Panc1 (cell line): Measurements from ENCODE around the gene WNT3.

Experiments
- POLR2AphosphoS5 ChIP-seq: IDR thresholded peaks from 2 replicates; pipeline ENCODE4 v1.6.1; 2012; ENCODE audit warnings: mild to moderate bottlenecking, low read depth, low read length, moderate library complexity
- TCF7L2 ChIP-seq: IDR thresholded peaks from 2 replicates; pipeline ENCODE4 v1.6.1; 2011; ENCODE audit warnings: mild to moderate bottlenecking, low read depth, low read length, inconsistent platforms
- TF ChIP-seq, protein P1 (sequence below): fragments of 450-650 bp; IDR thresholded peaks from 2 replicates; pipeline ENCODE4 v1.5.1; 2017; ENCODE audit warnings: mild to moderate bottlenecking

GRCh38 chr17:46866747-46867146, 48.3 kb upstream of the WNT3 start:
- TF ChIP-seq TCF7L2 (no peak), POLR2AphosphoS5 (no peak)
- TF ChIP-seq, protein P1, sequence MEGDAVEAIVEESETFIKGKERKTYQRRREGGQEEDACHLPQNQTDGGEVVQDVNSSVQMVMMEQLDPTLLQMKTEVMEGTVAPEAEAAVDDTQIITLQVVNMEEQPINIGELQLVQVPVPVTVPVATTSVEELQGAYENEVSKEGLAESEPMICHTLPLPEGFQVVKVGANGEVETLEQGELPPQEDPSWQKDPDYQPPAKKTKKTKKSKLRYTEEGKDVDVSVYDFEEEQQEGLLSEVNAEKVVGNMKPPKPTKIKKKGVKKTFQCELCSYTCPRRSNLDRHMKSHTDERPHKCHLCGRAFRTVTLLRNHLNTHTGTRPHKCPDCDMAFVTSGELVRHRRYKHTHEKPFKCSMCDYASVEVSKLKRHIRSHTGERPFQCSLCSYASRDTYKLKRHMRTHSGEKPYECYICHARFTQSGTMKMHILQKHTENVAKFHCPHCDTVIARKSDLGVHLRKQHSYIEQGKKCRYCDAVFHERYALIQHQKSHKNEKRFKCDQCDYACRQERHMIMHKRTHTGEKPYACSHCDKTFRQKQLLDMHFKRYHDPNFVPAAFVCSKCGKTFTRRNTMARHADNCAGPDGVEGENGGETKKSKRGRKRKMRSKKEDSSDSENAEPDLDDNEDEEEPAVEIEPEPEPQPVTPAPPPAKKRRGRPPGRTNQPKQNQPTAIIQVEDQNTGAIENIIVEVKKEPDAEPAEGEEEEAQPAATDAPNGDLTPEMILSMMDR: no peak
